K562 (cell line): ENCODE results near the gene GP1BB. TPM values are rescaled to one million over a fixed set of nuclear protein-coding genes. Genes with fewer than 3 reads are reported as not detected.

Source experiments
- ETS2 ChIP-seq: IDR thresholded peaks from 2 replicates; pipeline ENCODE4 v1.6.1; 2016; ENCODE audit warnings: borderline replicate concordance, missing genetic modification characterization, mild to moderate bottlenecking, moderate library complexity, missing compliant biosample characterization; ENCODE audit not compliant: poor library complexity, severe bottlenecking
- FUS ChIP-seq: fragments of 200-400 bp; formaldehyde crosslinking; optimal IDR thresholded peaks from 2 replicates; pipeline ENCODE3; 2017; ENCODE audit warnings: low read depth, low read length
- JUND ChIP-seq, 2 experiments: IDR thresholded peaks; 2 replicates in 1 of 2; 3 replicates in 1 of 2; pipeline ENCODE4 v1.6.1; 2011; ENCODE audit warnings: borderline replicate concordance in 2 of 2, low read depth in 2 of 2, low read length in 2 of 2, improper control_type of control experiment in 1 of 2, missing biosample characterization in 1 of 2, missing genetic modification characterization in 1 of 2, missing genetic modification reagents in 1 of 2
- KAT2B ChIP-seq: IDR thresholded peaks from one replicate; pipeline ENCODE4 v1.6.1; 2012; ENCODE audit warnings: low read depth, mild to moderate bottlenecking, control low read depth, inconsistent platforms, low read length, moderate library complexity
- NEUROD1 ChIP-seq: fragments of 150-350 bp; IDR thresholded peaks from 2 replicates; pipeline ENCODE4 v1.6.1; 2014; ENCODE audit warnings: borderline replicate concordance, low read length, low read depth; ENCODE audit not compliant: partially characterized antibody
- PHF20 ChIP-seq: fragments of 450-650 bp; IDR thresholded peaks from 2 replicates; pipeline ENCODE4 v1.6.1; 2018; ENCODE audit not compliant: partially characterized antibody
- polyA plus RNA-seq, 8 experiments: library from polyadenylated mRNA; depleted of rRNA in 4 of 8; stranded (reverse) in 5 of 8; unstranded in 3 of 8; fragments of >200 nt; fragmentation: Nextera tagmentation in 2 of 8; fragmentation: Illumina TruSeq in 1 of 8; extraction: Ambion mirVana in 2 of 8; extraction: Trizol in 1 of 8; gene quantifications; 2 replicates each; pipeline versions ENCODE4 v1.2.1 to v1.2.3, GENCODE V29; 2011 to 2014; ENCODE audit warnings: inconsistent platforms in 1 of 8, missing spikeins in 1 of 8
- total RNA-seq, 7 experiments: library from RNA; depleted of rRNA in 6 of 7; stranded (reverse); fragments of >200 nt in 6 of 7; fragmentation: Illumina TruSeq in 2 of 7; extraction: Trizol in 2 of 7; gene quantifications; 2 replicates each; pipeline versions ENCODE4 v1.2.1 to v1.2.3, GENCODE V29; 2011 to 2021; ENCODE audit warnings: low replicate concordance in 1 of 7
- TF ChIP-seq, protein P1 (sequence below): fragments of 200-600 bp; sonication (generic); IDR thresholded peaks from one replicate; pipeline ENCODE4 v1.6.1; 2012; ENCODE audit warnings: mild to moderate bottlenecking, low read depth, low read length, inconsistent platforms

The GP1BB gene
- total and polyA plus RNA-seq, 9 of the 15 experiments (the other 6 are each of a cell fraction or from before 2014, with no cell fraction given), result 0.69 to 162 (median 2.8) TPM

DNA sequence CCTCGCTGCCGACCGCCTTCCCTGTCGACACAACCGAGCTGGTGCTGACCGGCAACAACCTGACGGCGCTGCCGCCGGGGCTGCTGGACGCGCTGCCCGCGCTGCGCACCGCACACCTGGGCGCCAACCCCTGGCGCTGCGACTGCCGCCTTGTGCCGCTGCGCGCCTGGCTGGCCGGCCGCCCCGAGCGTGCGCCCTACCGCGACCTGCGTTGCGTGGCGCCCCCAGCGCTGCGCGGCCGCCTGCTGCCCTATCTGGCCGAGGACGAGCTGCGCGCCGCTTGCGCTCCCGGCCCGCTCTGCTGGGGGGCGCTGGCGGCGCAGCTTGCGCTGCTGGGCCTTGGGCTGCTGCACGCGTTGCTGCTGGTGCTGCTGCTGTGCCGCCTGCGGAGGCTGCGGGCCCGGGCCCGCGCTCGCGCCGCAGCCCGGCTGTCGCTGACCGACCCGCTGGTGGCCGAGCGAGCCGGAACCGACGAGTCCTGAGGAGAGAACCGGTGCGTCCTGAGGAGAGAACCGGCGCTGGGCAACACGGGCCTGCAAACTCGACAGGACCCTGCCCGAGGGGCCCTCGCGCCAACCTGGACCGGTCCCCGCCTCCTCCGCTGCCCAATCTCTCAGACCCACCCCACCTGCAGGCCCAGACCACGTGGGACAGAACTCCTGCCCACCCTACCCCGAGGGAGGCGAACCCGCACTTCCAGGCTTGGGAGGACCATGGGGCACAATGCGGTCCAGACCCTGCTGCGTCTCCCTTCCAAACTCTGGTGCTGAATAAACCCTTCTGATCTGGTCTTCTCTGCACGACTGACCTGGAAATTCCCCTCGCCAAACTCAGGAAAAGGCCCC lies 866 bp downstream of the GP1BB start (continued):
- TF ChIP-seq, protein P1, sequence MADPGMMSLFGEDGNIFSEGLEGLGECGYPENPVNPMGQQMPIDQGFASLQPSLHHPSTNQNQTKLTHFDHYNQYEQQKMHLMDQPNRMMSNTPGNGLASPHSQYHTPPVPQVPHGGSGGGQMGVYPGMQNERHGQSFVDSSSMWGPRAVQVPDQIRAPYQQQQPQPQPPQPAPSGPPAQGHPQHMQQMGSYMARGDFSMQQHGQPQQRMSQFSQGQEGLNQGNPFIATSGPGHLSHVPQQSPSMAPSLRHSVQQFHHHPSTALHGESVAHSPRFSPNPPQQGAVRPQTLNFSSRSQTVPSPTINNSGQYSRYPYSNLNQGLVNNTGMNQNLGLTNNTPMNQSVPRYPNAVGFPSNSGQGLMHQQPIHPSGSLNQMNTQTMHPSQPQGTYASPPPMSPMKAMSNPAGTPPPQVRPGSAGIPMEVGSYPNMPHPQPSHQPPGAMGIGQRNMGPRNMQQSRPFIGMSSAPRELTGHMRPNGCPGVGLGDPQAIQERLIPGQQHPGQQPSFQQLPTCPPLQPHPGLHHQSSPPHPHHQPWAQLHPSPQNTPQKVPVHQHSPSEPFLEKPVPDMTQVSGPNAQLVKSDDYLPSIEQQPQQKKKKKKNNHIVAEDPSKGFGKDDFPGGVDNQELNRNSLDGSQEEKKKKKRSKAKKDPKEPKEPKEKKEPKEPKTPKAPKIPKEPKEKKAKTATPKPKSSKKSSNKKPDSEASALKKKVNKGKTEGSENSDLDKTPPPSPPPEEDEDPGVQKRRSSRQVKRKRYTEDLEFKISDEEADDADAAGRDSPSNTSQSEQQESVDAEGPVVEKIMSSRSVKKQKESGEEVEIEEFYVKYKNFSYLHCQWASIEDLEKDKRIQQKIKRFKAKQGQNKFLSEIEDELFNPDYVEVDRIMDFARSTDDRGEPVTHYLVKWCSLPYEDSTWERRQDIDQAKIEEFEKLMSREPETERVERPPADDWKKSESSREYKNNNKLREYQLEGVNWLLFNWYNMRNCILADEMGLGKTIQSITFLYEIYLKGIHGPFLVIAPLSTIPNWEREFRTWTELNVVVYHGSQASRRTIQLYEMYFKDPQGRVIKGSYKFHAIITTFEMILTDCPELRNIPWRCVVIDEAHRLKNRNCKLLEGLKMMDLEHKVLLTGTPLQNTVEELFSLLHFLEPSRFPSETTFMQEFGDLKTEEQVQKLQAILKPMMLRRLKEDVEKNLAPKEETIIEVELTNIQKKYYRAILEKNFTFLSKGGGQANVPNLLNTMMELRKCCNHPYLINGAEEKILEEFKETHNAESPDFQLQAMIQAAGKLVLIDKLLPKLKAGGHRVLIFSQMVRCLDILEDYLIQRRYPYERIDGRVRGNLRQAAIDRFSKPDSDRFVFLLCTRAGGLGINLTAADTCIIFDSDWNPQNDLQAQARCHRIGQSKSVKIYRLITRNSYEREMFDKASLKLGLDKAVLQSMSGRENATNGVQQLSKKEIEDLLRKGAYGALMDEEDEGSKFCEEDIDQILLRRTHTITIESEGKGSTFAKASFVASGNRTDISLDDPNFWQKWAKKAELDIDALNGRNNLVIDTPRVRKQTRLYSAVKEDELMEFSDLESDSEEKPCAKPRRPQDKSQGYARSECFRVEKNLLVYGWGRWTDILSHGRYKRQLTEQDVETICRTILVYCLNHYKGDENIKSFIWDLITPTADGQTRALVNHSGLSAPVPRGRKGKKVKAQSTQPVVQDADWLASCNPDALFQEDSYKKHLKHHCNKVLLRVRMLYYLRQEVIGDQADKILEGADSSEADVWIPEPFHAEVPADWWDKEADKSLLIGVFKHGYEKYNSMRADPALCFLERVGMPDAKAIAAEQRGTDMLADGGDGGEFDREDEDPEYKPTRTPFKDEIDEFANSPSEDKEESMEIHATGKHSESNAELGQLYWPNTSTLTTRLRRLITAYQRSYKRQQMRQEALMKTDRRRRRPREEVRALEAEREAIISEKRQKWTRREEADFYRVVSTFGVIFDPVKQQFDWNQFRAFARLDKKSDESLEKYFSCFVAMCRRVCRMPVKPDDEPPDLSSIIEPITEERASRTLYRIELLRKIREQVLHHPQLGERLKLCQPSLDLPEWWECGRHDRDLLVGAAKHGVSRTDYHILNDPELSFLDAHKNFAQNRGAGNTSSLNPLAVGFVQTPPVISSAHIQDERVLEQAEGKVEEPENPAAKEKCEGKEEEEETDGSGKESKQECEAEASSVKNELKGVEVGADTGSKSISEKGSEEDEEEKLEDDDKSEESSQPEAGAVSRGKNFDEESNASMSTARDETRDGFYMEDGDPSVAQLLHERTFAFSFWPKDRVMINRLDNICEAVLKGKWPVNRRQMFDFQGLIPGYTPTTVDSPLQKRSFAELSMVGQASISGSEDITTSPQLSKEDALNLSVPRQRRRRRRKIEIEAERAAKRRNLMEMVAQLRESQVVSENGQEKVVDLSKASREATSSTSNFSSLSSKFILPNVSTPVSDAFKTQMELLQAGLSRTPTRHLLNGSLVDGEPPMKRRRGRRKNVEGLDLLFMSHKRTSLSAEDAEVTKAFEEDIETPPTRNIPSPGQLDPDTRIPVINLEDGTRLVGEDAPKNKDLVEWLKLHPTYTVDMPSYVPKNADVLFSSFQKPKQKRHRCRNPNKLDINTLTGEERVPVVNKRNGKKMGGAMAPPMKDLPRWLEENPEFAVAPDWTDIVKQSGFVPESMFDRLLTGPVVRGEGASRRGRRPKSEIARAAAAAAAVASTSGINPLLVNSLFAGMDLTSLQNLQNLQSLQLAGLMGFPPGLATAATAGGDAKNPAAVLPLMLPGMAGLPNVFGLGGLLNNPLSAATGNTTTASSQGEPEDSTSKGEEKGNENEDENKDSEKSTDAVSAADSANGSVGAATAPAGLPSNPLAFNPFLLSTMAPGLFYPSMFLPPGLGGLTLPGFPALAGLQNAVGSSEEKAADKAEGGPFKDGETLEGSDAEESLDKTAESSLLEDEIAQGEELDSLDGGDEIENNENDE, result peak; percentile 69
- TF ChIP-seq FUS, result peak; percentile 90
- TF ChIP-seq ETS2, result peak; percentile 57
- TF ChIP-seq PHF20, result peak; percentile 41
- TF ChIP-seq NEUROD1, result peak; percentile 52
- peak; percentile 95 for TF ChIP-seq KAT2B
- peak; percentile 71 for TF ChIP-seq JUND (IDR thresholded peaks at IDR 0.05; ENCODE audit: borderline replicate concordance, low read depth, low read length)
- peak; percentile 63; the same call in 1 of the 3 replicates for TF ChIP-seq JUND (tag; IDR thresholded peaks at IDR 0.05; ENCODE audit: borderline replicate concordance, low read depth, low read length)
